AML-193 (cell line): ENCODE data around the gene MAP2K7.
"Not testable (repeated sequence)": the region's sequence is repeated elsewhere in the genome, so short reads cannot be mapped to it uniquely, and the experiment has no call there.

Experiments used
- DNase-seq, 2 experiments: peaks; one replicate each; lab custom pipeline; 2025; lab: John Stamatoyannopoulos, UW

The MAP2K7 gene

GRCh38 chr19:7883796-7884570 lies 19.7 kb upstream of the MAP2K7 start:
- no peak for DNase-seq

GRCh38 chr19:7885818-7886217 lies 17.9 kb upstream of the MAP2K7 start:
- no peak for DNase-seq

GRCh38 chr19:7887408-7888144 lies 16.1 kb upstream of the MAP2K7 start:
- no peak for DNase-seq

GRCh38 chr19:7888145-7888825 lies 15.4 kb upstream of the MAP2K7 start, which contains the start of gene LRRC8E:
LRRC8E (plus strand) TSS chr19:7888510; CDS start chr19:7895604, 7,094 bp downstream.
- DNase-seq, result no peak

GRCh38 chr19:7888826-7889217 lies 14.9 kb upstream of the MAP2K7 start:
- DNase-seq, result no peak

GRCh38 chr19:7893362-7894101 lies 10.1 kb upstream of the MAP2K7 start:
- DNase-seq, result not testable (repeated sequence)

GRCh38 chr19:7894612-7895309 lies 8.9 kb upstream of the MAP2K7 start:
- DNase-seq, result no peak

GRCh38 chr19:7895565-7895964 lies 8.1 kb upstream of the MAP2K7 start:
- DNase-seq, result no peak

GRCh38 chr19:7897292-7897691 lies 6.4 kb upstream of the MAP2K7 start:
- DNase-seq, result no peak

GRCh38 chr19:7898967-7899366 lies 4.7 kb upstream of the MAP2K7 start:
- no peak for DNase-seq

- DNase-seq, result no peak
Measured at GRCh38 chr19:7899751-7900378, 3.8 kb upstream of the MAP2K7 start.

- DNase-seq, result no peak
Measured at GRCh38 chr19:7900401-7900870, 3.2 kb upstream of the MAP2K7 start.

GRCh38 chr19:7900931-7901330 lies 2.7 kb upstream of the MAP2K7 start:
- DNase-seq, result no peak

- no peak for DNase-seq
Measured at GRCh38 chr19:7901337-7901736, 2.3 kb upstream of the MAP2K7 start.

- no peak for DNase-seq
Measured at GRCh38 chr19:7902796-7903243, 857 bp upstream of the MAP2K7 start.

GRCh38 chr19:7904074-7905020 lies 670 bp downstream of the MAP2K7 start:
- no peak for DNase-seq

GRCh38 chr19:7905268-7905667 lies 1.6 kb downstream of the MAP2K7 start:
- DNase-seq, result no peak

GRCh38 chr19:7905859-7906258 lies 2.2 kb downstream of the MAP2K7 start:
- DNase-seq, result no peak

GRCh38 chr19:7907122-7907521 lies 3.4 kb downstream of the MAP2K7 start:
- DNase-seq, result no peak

GRCh38 chr19:7907544-7907943 lies 3.9 kb downstream of the MAP2K7 start:
- DNase-seq, result no peak
